Lower leg skin (tissue), 4 donors: ENCODE results near the gene ISLR2. TPM values are rescaled to one million over a fixed set of nuclear protein-coding genes. Genes with fewer than 3 reads are reported as not detected.

Source experiments
- DNase-seq, 2 donors: peaks; one replicate each; pipeline ENCODE4 v3.0.0-alpha.2; 2019; ENCODE audit warnings: low spot score in 2 of 2
- H3K4me3 ChIP-seq: fragments of 200-600 bp; sonication (generic); 2 replicates; pipeline ENCODE4 v1.5.1; 2017; ENCODE audit warnings: mild to moderate bottlenecking, low read depth; ENCODE audit not compliant: poor library complexity, severe bottlenecking
- POLR2A ChIP-seq, 2 donors: fragments of 450-650 bp; IDR thresholded peaks; one replicate each; pipeline ENCODE4 v1.6.1; 2016 to 2017; ENCODE audit warnings: antibody characterized with exemption in 2 of 2, mild to moderate bottlenecking in 1 of 2, moderate library complexity in 1 of 2
- WGBS, 2 donors: methylation state at CpG; one replicate each; pipeline ENCODE4 v1.1.5; 2018; 5-methylcytosine and 5-hydroxymethylcytosine counted together
- intact Hi-C: fragments of 100-400 bp; cut with DNase I; formaldehyde crosslinking; loops from one replicate; pipeline ENCODE4 v1.15.0; 2023; ENCODE audit warnings: low total_unique reads
- total RNA-seq, 4 donors: library from RNA; depleted of rRNA; stranded (reverse); fragments of >200 nt; gene quantifications; one replicate each; pipeline ENCODE4 v1.1.0, GENCODE V29; 2016
- TF ChIP-seq, protein P1 (sequence below), 3 donors: fragments of 450-650 bp; IDR thresholded peaks; one replicate each; pipeline ENCODE4 v1.5.1; 2016; ENCODE audit warnings: antibody characterized with exemption in 3 of 3, mild to moderate bottlenecking in 3 of 3, moderate library complexity in 2 of 3

Gene ISLR2
- total RNA-seq, 4 donors from 2014 or later = 0.17 to 0.91 (median 0.39) TPM; not detected in 1

DNA sequence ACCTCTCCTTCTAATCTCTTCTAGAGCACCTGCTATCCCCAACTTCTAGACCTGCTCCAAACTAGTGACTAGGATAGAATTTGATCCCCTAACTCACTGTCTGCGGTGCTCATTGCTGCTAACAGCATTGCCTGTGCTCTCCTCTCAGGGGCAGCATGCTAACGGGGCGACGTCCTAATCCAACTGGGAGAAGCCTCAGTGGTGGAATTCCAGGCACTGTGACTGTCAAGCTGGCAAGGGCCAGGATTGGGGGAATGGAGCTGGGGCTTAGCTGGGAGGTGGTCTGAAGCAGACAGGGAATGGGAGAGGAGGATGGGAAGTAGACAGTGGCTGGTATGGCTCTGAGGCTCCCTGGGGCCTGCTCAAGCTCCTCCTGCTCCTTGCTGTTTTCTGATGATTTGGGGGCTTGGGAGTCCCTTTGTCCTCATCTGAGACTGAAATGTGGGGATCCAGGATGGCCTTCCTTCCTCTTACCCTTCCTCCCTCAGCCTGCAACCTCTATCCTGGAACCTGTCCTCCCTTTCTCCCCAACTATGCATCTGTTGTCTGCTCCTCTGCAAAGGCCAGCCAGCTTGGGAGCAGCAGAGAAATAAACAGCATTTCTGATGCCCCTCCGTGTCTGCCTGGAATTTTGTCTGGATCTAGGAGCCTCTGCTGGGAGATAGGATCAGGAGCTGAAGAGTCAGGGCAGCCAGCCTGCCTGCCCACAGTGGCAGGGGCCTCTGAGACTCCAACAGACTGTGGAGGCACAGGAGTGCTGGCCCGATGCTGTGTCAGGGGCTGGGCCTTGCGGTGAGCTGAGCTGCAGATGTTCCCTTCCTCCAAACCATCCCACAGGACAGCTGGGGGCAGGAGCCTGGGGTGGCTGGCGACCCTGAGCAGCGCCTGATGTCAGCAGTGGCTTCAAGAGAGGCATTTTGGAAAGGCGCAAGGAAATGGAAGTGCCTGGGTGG, 46.2 kb downstream of the ISLR2 start:
- 70 to 74% methylated on average over 10 of the region's 10 CpGs for WGBS, 2 donors
- DNase-seq = peak in 1 of 2 donors; percentile 81
- TF ChIP-seq, protein P1, sequence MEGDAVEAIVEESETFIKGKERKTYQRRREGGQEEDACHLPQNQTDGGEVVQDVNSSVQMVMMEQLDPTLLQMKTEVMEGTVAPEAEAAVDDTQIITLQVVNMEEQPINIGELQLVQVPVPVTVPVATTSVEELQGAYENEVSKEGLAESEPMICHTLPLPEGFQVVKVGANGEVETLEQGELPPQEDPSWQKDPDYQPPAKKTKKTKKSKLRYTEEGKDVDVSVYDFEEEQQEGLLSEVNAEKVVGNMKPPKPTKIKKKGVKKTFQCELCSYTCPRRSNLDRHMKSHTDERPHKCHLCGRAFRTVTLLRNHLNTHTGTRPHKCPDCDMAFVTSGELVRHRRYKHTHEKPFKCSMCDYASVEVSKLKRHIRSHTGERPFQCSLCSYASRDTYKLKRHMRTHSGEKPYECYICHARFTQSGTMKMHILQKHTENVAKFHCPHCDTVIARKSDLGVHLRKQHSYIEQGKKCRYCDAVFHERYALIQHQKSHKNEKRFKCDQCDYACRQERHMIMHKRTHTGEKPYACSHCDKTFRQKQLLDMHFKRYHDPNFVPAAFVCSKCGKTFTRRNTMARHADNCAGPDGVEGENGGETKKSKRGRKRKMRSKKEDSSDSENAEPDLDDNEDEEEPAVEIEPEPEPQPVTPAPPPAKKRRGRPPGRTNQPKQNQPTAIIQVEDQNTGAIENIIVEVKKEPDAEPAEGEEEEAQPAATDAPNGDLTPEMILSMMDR (IDR thresholded peaks at IDR 0.05) = no peak
- TF ChIP-seq POLR2A (IDR thresholded peaks at IDR 0.05) = no peak
- H3K4me3 ChIP-seq = no peak overlapping the region
- intact Hi-C loops = no loop called here

DNA sequence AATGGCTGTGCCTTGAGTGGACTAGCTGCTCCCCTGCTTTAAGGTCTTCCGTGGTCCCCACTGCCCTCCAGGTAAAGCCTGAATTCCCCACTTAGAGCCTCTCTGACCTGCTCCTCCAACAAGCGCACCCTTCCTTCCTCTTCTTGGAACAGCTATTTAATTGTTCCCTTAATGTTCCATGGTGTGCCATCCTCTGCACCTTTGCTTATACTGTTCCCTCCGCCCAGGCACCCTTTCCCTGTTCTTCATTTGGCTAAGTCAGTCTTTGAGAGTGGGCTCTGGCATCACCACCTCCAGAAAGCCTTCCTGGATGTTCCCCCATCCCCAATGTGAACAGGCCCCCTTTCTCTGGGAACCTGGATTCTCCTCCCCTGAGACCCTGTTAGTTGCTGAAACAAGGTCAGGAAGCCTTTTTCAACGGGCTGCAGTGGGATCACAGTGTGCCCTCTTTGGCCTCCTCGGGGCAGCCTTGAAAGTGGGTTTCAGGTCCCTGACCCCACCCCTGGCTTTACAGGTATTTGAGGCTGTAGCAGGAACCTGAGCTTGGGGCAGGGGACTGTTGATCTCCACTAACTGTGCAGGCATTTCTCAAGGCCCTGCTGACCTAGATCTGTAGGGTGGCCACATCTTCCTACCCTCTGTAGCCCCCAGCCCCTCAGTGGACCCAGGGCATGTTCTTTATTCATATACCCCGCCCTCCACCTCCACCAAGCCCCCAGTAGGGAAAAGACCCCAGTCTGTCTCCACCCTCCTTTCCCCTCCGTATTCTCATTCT, 48.1 kb downstream of the ISLR2 start:
- no peak for DNase-seq
- intact Hi-C loops = no loop called here
- 78 to 83% methylated on average over 7 of the region's 7 CpGs for WGBS, 2 donors
- TF ChIP-seq, protein P1 (IDR thresholded peaks at IDR 0.05) = no peak
- no peak for TF ChIP-seq POLR2A (IDR thresholded peaks at IDR 0.05)
- no peak overlapping the region for H3K4me3 ChIP-seq

DNA sequence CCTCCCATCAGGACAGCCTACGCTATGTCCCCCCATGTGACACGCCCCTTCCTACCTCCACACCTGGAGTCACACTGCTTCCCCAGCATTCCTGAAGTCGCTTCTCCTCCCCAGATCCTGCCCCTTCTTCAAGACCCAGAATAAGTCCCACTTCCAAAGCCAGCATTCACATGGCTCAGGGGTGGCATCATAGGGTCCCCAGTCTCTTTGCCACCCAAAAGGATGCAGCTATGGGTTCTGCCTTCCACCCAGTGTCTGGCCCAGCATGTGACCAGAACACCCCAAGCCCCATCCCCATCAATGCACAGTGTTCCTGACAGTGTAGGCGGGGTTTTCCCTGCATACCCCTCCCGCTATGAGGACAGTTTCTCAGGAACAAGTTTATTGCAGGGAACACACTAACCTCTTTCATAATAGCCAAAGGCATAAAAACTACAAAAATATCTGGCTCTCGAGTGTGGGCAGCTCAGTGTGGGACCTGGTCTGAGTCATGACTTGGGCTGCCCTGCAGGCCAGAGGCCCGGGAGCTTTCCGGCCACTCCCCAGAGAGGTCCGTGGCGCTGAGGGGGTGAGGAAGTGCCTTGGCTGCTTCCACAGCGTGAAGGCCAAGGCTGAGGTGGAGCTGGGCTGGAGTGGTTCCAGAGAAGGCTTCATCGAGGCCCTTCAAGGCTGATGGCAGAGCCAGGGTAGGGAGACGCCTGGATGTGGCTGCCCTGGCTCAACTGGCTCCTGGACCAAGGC, 48.9 kb downstream of the ISLR2 start:
- intact Hi-C loops = no loop called here
- TF ChIP-seq, protein P1 (IDR thresholded peaks at IDR 0.05) = no peak
- TF ChIP-seq POLR2A (IDR thresholded peaks at IDR 0.05) = no peak
- DNase-seq = peak; percentile 58 to 93
- 29% methylated on average over 13 of the region's 13 CpGs for WGBS, 2 donors
- no peak overlapping the region for H3K4me3 ChIP-seq

DNA sequence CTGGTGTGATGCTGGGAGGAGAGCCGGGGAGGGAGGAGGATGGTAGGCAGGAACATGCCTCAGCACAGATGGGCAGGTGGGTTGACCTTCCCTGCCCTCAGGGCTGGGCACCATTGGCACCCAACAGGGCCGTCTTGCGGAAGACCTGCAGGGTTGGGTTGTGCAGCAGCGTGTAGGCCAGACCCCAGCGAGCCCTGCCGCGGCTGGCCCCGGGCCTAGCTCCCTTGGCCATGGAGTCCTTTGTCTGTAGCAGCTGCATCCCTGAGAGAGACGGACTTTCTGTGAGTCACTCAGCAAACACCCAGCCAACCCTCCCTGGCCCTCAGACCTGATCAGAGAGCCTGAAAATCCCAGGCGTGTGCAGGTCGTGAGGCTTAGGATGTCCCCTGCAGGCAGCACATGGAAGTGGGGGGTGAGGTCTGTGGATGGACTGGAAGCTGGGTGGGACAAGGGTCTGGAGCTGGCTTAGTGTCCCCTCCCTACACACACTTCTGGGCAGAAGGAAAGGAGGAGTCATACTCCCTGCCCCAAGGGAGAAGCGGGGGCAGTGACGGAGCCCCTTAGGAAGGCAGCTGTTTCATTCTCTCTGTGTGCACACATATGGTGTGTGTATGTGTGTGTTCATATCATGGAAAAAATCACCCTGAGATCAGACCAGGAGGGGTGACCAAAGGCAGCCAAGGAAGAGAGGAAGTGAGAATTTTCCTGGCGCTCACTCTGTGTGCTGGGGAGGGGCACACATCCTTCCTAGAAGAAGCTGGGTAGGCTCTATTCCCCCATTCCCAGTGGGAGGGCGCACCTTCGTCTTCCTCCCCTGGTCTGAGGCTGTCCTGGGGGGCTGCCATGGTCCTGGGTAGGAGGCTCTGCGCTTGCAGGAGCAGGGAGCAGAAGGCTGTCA, 49.8 kb downstream of the ISLR2 start:
- intact Hi-C loops = no loop called here
- TF ChIP-seq, protein P1 (IDR thresholded peaks at IDR 0.05) = no peak
- TF ChIP-seq POLR2A (IDR thresholded peaks at IDR 0.05) = no peak
- H3K4me3 ChIP-seq = no peak overlapping the region
- 43 to 49% methylated on average over 14 to 17 of the region's 17 CpGs for WGBS, 2 donors
- no peak for DNase-seq
